ENCODE results near the gene MAOB. TPM values are rescaled to one million over a fixed set of nuclear protein-coding genes. Genes with fewer than 3 reads are reported as not detected.

MAOB gene
- polyA plus RNA-seq, 3 donors = not detected

GRCh38 chrX:43785930-43786591 lies 96.2 kb downstream of the MAOB start:
- Mint-ChIP-seq H3K9me3 (peaks cover 2 to 12% (median 6%) of the 10 kb centered on the region in 7 donors), H3K27ac (no peak overlapping the region), H3K36me3 (no peaks in the 10 kb centered on the region), H3K27me3 (ENCODE audit: low read depth in 3 of 3) (peaks cover 0 to 11% (median 2%) of the 10 kb centered on the region in 3 donors), H3K4me1 (peaks cover 4% of the 10 kb centered on the region), H3K4me3 (no peak overlapping the region)
- intact Hi-C loops (cut with micrococcal nuclease) = no loop called here
- no peak for TF ChIP-seq CTCF (IDR thresholded peaks at IDR 0.05)
- DNase-seq = no peak
- Histone ChIP-seq H3K4me1 (ENCODE audit: control insufficient read depth in 1 of 2, insufficient read depth in 2 of 2, low read length in 2 of 2) (no peaks in the 10 kb centered on the region), H3K4me2 (replicated peaks; ENCODE audit: extremely low read depth, low read length, poor library complexity, severe bottlenecking) (no peak overlapping the region), H3K36me3 (replicated peaks in 1 of 2; ENCODE audit: control insufficient read depth in 1 of 2, insufficient read depth in 2 of 2, low read length in 2 of 2) (no peaks in the 10 kb centered on the region), H3K9ac (ENCODE audit: insufficient read depth, low read length, poor library complexity, severe bottlenecking) (no peak overlapping the region), H3K9me3 (replicated peaks in 1 of 2; ENCODE audit: control insufficient read depth in 1 of 2, insufficient read depth in 1 of 2, low read length in 2 of 2) (no peaks in the 10 kb centered on the region), H3K27ac (ENCODE audit: low read depth in 1 of 2, low read length in 2 of 2) (no peak overlapping the region), H3K27me3 (ENCODE audit: control insufficient read depth in 2 of 2, insufficient read depth in 2 of 2, low read length in 2 of 2) (no peaks in the 10 kb centered on the region), H2AFZ (ENCODE audit: insufficient read depth, low read depth, low read length, poor library complexity, severe bottlenecking) (no peak overlapping the region), H3K79me2 (ENCODE audit: insufficient read depth, low read length) (no peaks in the 10 kb centered on the region), H3K4me3 (replicated peaks in 1 of 3; ENCODE audit: low read depth in 2 of 3, low read length in 3 of 3) (no peak overlapping the region), H4K20me1 (ENCODE audit: insufficient read depth, low read length) (no peaks in the 10 kb centered on the region)
- no CpG with 5 or more reads among the region's 5 CpGs for WGBS (ENCODE audit: insufficient coverage)

GRCh38 chrX:43758044-43758443 lies 124.2 kb downstream of the MAOB start:
- no CpG with 5 or more reads among the region's 7 CpGs for WGBS (ENCODE audit: insufficient coverage)
- no peak overlapping the region for H3K27ac Mint-ChIP-seq
- Histone ChIP-seq H2AFZ (ENCODE audit: insufficient read depth, low read depth, low read length, poor library complexity, severe bottlenecking) (no peak overlapping the region), H3K9ac (ENCODE audit: insufficient read depth, low read length, poor library complexity, severe bottlenecking) (no peak overlapping the region), H3K4me1 (ENCODE audit: control insufficient read depth in 1 of 2, insufficient read depth in 2 of 2, low read length in 2 of 2) (no peaks in the 10 kb centered on the region), H4K20me1 (ENCODE audit: insufficient read depth, low read length) (no peaks in the 10 kb centered on the region), H3K36me3 (replicated peaks in 1 of 2; ENCODE audit: control insufficient read depth in 1 of 2, insufficient read depth in 2 of 2, low read length in 2 of 2) (no peaks in the 10 kb centered on the region), H3K4me2 (replicated peaks; ENCODE audit: extremely low read depth, low read length, poor library complexity, severe bottlenecking) (no peak overlapping the region), H3K9me3 (replicated peaks in 1 of 2; ENCODE audit: control insufficient read depth in 1 of 2, insufficient read depth in 1 of 2, low read length in 2 of 2) (no peaks in the 10 kb centered on the region), H3K27ac (ENCODE audit: low read depth in 1 of 2, low read length in 2 of 2) (no peak overlapping the region), H3K79me2 (ENCODE audit: insufficient read depth, low read length) (no peaks in the 10 kb centered on the region), H3K27me3 (ENCODE audit: control insufficient read depth in 2 of 2, insufficient read depth in 2 of 2, low read length in 2 of 2) (peaks cover 0 to 5% of the 10 kb centered on the region in 2 donors), H3K4me3 (replicated peaks in 1 of 3; ENCODE audit: low read depth in 2 of 3, low read length in 3 of 3) (no peak overlapping the region)
- no peak for TF ChIP-seq CTCF (IDR thresholded peaks at IDR 0.05)
- no peak for DNase-seq
- H3K9me3 Mint-ChIP-seq = peaks cover 0 to 2% (median 0%) of the 10 kb centered on the region in 7 donors
- peaks cover 1 to 13% (median 4%) of the 10 kb centered on the region in 3 donors for H3K27me3 Mint-ChIP-seq (ENCODE audit: low read depth in 3 of 3)
- peaks cover 2% of the 10 kb centered on the region for H3K4me1 Mint-ChIP-seq
- intact Hi-C loops (cut with micrococcal nuclease) = no loop called here
- no peak overlapping the region for H3K4me3 Mint-ChIP-seq
- H3K36me3 Mint-ChIP-seq = no peaks in the 10 kb centered on the region

Data from CD14-positive monocyte (primary cell).